ENCODE data around the gene SOAT2.

The SOAT2 gene

GRCh38 chr12:53059434-53060063 is 43.7 kb upstream of the SOAT2 start:
- Histone ChIP-seq H2BK120ac (ENCODE audit: low read depth, low read length) (no peak overlapping the region), H3K27me3 (ENCODE audit: control insufficient read depth in 1 of 2, insufficient read depth in 1 of 2, low read length in 2 of 2) (no peaks in the 10 kb centered on the region), H3K23ac (ENCODE audit: low read length in 2 of 2) (no peak overlapping the region), H2AFZ (ENCODE audit: low read depth, low read length) (no peak overlapping the region), H3K9ac (ENCODE audit: low read length) (no peak overlapping the region), H3K79me1 (replicated peaks; ENCODE audit: low read length, poor library complexity, severe bottlenecking) (no peaks in the 10 kb centered on the region), H2BK15ac (ENCODE audit: low read depth, poor library complexity, severe bottlenecking) (no peak overlapping the region), H3K4me2 (ENCODE audit: low read length, poor library complexity, severe bottlenecking) (no peak overlapping the region), H3K4me3 (ENCODE audit: insufficient read depth in 1 of 2, low read depth in 1 of 2, low read length in 2 of 2) (no peak overlapping the region), H3K4ac (ENCODE audit: low read depth in 1 of 2, low read length in 2 of 2) (no peak overlapping the region), H3K27ac (ENCODE audit: low read length, poor library complexity, severe bottlenecking) (no peak overlapping the region), H3K36me3 (ENCODE audit: control insufficient read depth in 1 of 2, insufficient read depth in 2 of 2, low read depth in 1 of 2, low read length in 2 of 2) (peaks cover 78 to 81% of the 10 kb centered on the region in 2 experiments), H4K91ac (ENCODE audit: low read length) (no peak overlapping the region), H2BK5ac (ENCODE audit: low read depth, low read length, poor library complexity, severe bottlenecking) (no peak overlapping the region), H4K8ac (ENCODE audit: low read length) (peak overlapping the region; percentile 19), H2AK5ac (ENCODE audit: low read length, severe bottlenecking) (no peak overlapping the region), H2BK12ac (ENCODE audit: low read length in 2 of 2) (no peak overlapping the region), H3K4me1 (ENCODE audit: control insufficient read depth, insufficient read depth, low read depth, low read length) (peaks cover 26% of the 10 kb centered on the region), H3K14ac (ENCODE audit: low read length in 2 of 2) (no peak overlapping the region), H3K18ac (ENCODE audit: low read depth in 1 of 2, low read length in 2 of 2) (no peak overlapping the region), H3K9me3 (ENCODE audit: control insufficient read depth, low read length) (no peaks in the 10 kb centered on the region)
- no peak for DNase-seq
- 96% methylated on average over 24 of the region's 24 CpGs for WGBS

- H4K91ac ChIP-seq (ENCODE audit: low read length) = no peak overlapping the region
- H2BK15ac ChIP-seq (ENCODE audit: low read depth, poor library complexity, severe bottlenecking) = no peak overlapping the region
- H2AK5ac ChIP-seq (ENCODE audit: low read length, severe bottlenecking) = no peak overlapping the region
- no peak overlapping the region for H2BK5ac ChIP-seq (ENCODE audit: low read depth, low read length, poor library complexity, severe bottlenecking)
- H3K9me3 ChIP-seq (ENCODE audit: control insufficient read depth, low read length) = no peaks in the 10 kb centered on the region
- no peak overlapping the region for H3K4ac ChIP-seq (ENCODE audit: low read depth in 1 of 2, low read length in 2 of 2)
- no peak overlapping the region for H2BK12ac ChIP-seq (ENCODE audit: low read length in 2 of 2)
- H3K79me1 ChIP-seq (replicated peaks; ENCODE audit: low read length, poor library complexity, severe bottlenecking) = no peaks in the 10 kb centered on the region
- peak overlapping the region in 1 of 2 experiments; percentile 23 for H3K18ac ChIP-seq (ENCODE audit: low read depth in 1 of 2, low read length in 2 of 2)
- no peak overlapping the region for H3K23ac ChIP-seq (ENCODE audit: low read length in 2 of 2)
- H3K4me2 ChIP-seq (ENCODE audit: low read length, poor library complexity, severe bottlenecking) = no peak overlapping the region
- no peak overlapping the region for H3K14ac ChIP-seq (ENCODE audit: low read length in 2 of 2)
- no peak overlapping the region for H3K27ac ChIP-seq (ENCODE audit: low read length, poor library complexity, severe bottlenecking)
- H2BK120ac ChIP-seq (ENCODE audit: low read depth, low read length) = no peak overlapping the region
- H3K36me3 ChIP-seq (ENCODE audit: control insufficient read depth in 1 of 2, insufficient read depth in 2 of 2, low read depth in 1 of 2, low read length in 2 of 2) = peaks cover 82 to 84% of the 10 kb centered on the region in 2 experiments
- no peak for DNase-seq
- H4K8ac ChIP-seq (ENCODE audit: low read length) = no peak overlapping the region
- H2AFZ ChIP-seq (ENCODE audit: low read depth, low read length) = no peak overlapping the region
- no peak overlapping the region for H3K4me3 ChIP-seq (ENCODE audit: insufficient read depth in 1 of 2, low read depth in 1 of 2, low read length in 2 of 2)
- WGBS = 95% methylated on average over 15 of the region's 17 CpGs
- no peak overlapping the region for H3K9ac ChIP-seq (ENCODE audit: low read length)
- peaks cover 25% of the 10 kb centered on the region for H3K4me1 ChIP-seq (ENCODE audit: control insufficient read depth, insufficient read depth, low read depth, low read length)
- no peaks in the 10 kb centered on the region for H3K27me3 ChIP-seq (ENCODE audit: control insufficient read depth in 1 of 2, insufficient read depth in 1 of 2, low read length in 2 of 2)
These were observed 43.1 kb upstream of the SOAT2 start for GRCh38 chr12:53060064-53060720.

- Histone ChIP-seq H3K4me1 (ENCODE audit: control insufficient read depth, insufficient read depth, low read depth, low read length) (peaks cover 26% of the 10 kb centered on the region), H3K4me2 (ENCODE audit: low read length, poor library complexity, severe bottlenecking) (no peak overlapping the region), H3K4ac (ENCODE audit: low read depth in 1 of 2, low read length in 2 of 2) (peak overlapping the region in 1 of 2 experiments; percentile 18), H2AFZ (ENCODE audit: low read depth, low read length) (no peak overlapping the region), H3K14ac (ENCODE audit: low read length in 2 of 2) (no peak overlapping the region), H3K4me3 (ENCODE audit: insufficient read depth in 1 of 2, low read depth in 1 of 2, low read length in 2 of 2) (no peak overlapping the region), H3K27me3 (ENCODE audit: control insufficient read depth in 1 of 2, insufficient read depth in 1 of 2, low read length in 2 of 2) (no peaks in the 10 kb centered on the region), H2BK15ac (ENCODE audit: low read depth, poor library complexity, severe bottlenecking) (no peak overlapping the region), H4K8ac (ENCODE audit: low read length) (no peak overlapping the region), H2BK5ac (ENCODE audit: low read depth, low read length, poor library complexity, severe bottlenecking) (no peak overlapping the region), H3K18ac (ENCODE audit: low read depth in 1 of 2, low read length in 2 of 2) (peak overlapping the region in 1 of 2 experiments; percentile 23), H3K9ac (ENCODE audit: low read length) (peak overlapping the region; percentile 71), H3K79me1 (replicated peaks; ENCODE audit: low read length, poor library complexity, severe bottlenecking) (no peaks in the 10 kb centered on the region), H3K27ac (ENCODE audit: low read length, poor library complexity, severe bottlenecking) (no peak overlapping the region), H4K91ac (ENCODE audit: low read length) (peak overlapping the region; percentile 4), H3K9me3 (ENCODE audit: control insufficient read depth, low read length) (no peaks in the 10 kb centered on the region), H2BK12ac (ENCODE audit: low read length in 2 of 2) (no peak overlapping the region), H2BK120ac (ENCODE audit: low read depth, low read length) (no peak overlapping the region), H2AK5ac (ENCODE audit: low read length, severe bottlenecking) (no peak overlapping the region), H3K36me3 (ENCODE audit: control insufficient read depth in 1 of 2, insufficient read depth in 2 of 2, low read depth in 1 of 2, low read length in 2 of 2) (peaks cover 82 to 85% of the 10 kb centered on the region in 2 experiments), H3K23ac (ENCODE audit: low read length in 2 of 2) (no peak overlapping the region)
- WGBS = 97% methylated on average over 17 of the region's 18 CpGs
- no peak for DNase-seq
These were observed 42.5 kb upstream of the SOAT2 start for GRCh38 chr12:53060721-53061276.

- H2BK12ac ChIP-seq (ENCODE audit: low read length in 2 of 2) = no peak overlapping the region
- peak overlapping the region in 1 of 2 experiments; percentile 23 for H3K18ac ChIP-seq (ENCODE audit: low read depth in 1 of 2, low read length in 2 of 2)
- DNase-seq = no peak
- peaks cover 30% of the 10 kb centered on the region for H3K4me1 ChIP-seq (ENCODE audit: control insufficient read depth, insufficient read depth, low read depth, low read length)
- H3K4me2 ChIP-seq (ENCODE audit: low read length, poor library complexity, severe bottlenecking) = no peak overlapping the region
- peak overlapping the region; percentile 71 for H3K9ac ChIP-seq (ENCODE audit: low read length)
- no peak overlapping the region for H2BK5ac ChIP-seq (ENCODE audit: low read depth, low read length, poor library complexity, severe bottlenecking)
- H3K23ac ChIP-seq (ENCODE audit: low read length in 2 of 2) = no peak overlapping the region
- H3K27ac ChIP-seq (ENCODE audit: low read length, poor library complexity, severe bottlenecking) = no peak overlapping the region
- H2BK120ac ChIP-seq (ENCODE audit: low read depth, low read length) = no peak overlapping the region
- H3K36me3 ChIP-seq (ENCODE audit: control insufficient read depth in 1 of 2, insufficient read depth in 2 of 2, low read depth in 1 of 2, low read length in 2 of 2) = peaks cover 82 to 91% of the 10 kb centered on the region in 2 experiments
- H3K4me3 ChIP-seq (ENCODE audit: insufficient read depth in 1 of 2, low read depth in 1 of 2, low read length in 2 of 2) = no peak overlapping the region
- H3K4ac ChIP-seq (ENCODE audit: low read depth in 1 of 2, low read length in 2 of 2) = no peak overlapping the region
- H2AK5ac ChIP-seq (ENCODE audit: low read length, severe bottlenecking) = no peak overlapping the region
- 91% methylated on average over 5 of the region's 5 CpGs for WGBS
- H4K91ac ChIP-seq (ENCODE audit: low read length) = no peak overlapping the region
- peaks cover 3% of the 10 kb centered on the region for H3K79me1 ChIP-seq (replicated peaks; ENCODE audit: low read length, poor library complexity, severe bottlenecking)
- no peak overlapping the region for H2AFZ ChIP-seq (ENCODE audit: low read depth, low read length)
- H2BK15ac ChIP-seq (ENCODE audit: low read depth, poor library complexity, severe bottlenecking) = peak overlapping the region; percentile 17
- no peaks in the 10 kb centered on the region for H3K27me3 ChIP-seq (ENCODE audit: control insufficient read depth in 1 of 2, insufficient read depth in 1 of 2, low read length in 2 of 2)
- no peak overlapping the region for H3K14ac ChIP-seq (ENCODE audit: low read length in 2 of 2)
- no peak overlapping the region for H4K8ac ChIP-seq (ENCODE audit: low read length)
- no peaks in the 10 kb centered on the region for H3K9me3 ChIP-seq (ENCODE audit: control insufficient read depth, low read length)
These were observed 41.8 kb upstream of the SOAT2 start for GRCh38 chr12:53061404-53062010.
